ENCODE measurements around the gene CAPN11. TPM values are rescaled to one million over a fixed set of nuclear protein-coding genes. Genes with fewer than 3 reads are reported as not detected.
"Not testable (repeated sequence)": the region's sequence is repeated elsewhere in the genome, so short reads cannot be mapped to it uniquely, and the experiment has no call there.

The CAPN11 gene
- total RNA-seq, 6 experiments from 2014 or later: 0.22 to 0.31 TPM; not detected in 4

GRCh38 chr6:44180886-44181285 is 22.3 kb downstream of the CAPN11 start:
- no peak for ATAC-seq
- WGBS (ENCODE audit: insufficient coverage, low coverage, low lambda C conversion rate, missing lambda C conversion rate): 93% methylated on average over 3 of the region's 4 CpGs

GRCh38 chr6:44181784-44182183 is 23.2 kb downstream of the CAPN11 start:
- ATAC-seq; H3K27me3 ChIP-seq; DNase-seq; H3K27ac ChIP-seq; H3K9me3 ChIP-seq; H3K4me1 ChIP-seq; H3K36me3 ChIP-seq; H3K4me3 ChIP-seq; intact Hi-C loops (cut with DNase I): not testable (repeated sequence)

More at GRCh38 chr6:44180886-44181285, 22.3 kb downstream of the CAPN11 start:
- no peak for DNase-seq
- H3K9me3 ChIP-seq: no peaks in the 10 kb centered on the region
- intact Hi-C loops (cut with DNase I): no loop called here
- H3K36me3 ChIP-seq: no peaks in the 10 kb centered on the region
- no peak overlapping the region for H3K27ac ChIP-seq
- TF ChIP-seq, protein P1, sequence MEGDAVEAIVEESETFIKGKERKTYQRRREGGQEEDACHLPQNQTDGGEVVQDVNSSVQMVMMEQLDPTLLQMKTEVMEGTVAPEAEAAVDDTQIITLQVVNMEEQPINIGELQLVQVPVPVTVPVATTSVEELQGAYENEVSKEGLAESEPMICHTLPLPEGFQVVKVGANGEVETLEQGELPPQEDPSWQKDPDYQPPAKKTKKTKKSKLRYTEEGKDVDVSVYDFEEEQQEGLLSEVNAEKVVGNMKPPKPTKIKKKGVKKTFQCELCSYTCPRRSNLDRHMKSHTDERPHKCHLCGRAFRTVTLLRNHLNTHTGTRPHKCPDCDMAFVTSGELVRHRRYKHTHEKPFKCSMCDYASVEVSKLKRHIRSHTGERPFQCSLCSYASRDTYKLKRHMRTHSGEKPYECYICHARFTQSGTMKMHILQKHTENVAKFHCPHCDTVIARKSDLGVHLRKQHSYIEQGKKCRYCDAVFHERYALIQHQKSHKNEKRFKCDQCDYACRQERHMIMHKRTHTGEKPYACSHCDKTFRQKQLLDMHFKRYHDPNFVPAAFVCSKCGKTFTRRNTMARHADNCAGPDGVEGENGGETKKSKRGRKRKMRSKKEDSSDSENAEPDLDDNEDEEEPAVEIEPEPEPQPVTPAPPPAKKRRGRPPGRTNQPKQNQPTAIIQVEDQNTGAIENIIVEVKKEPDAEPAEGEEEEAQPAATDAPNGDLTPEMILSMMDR (IDR thresholded peaks at IDR 0.05): no peak
- TF ChIP-seq POLR2A (IDR thresholded peaks at IDR 0.05): no peak
- H3K27me3 ChIP-seq: no peaks in the 10 kb centered on the region
- no peaks in the 10 kb centered on the region for H3K4me1 ChIP-seq
- H3K4me3 ChIP-seq: no peak overlapping the region

GRCh38 chr6:44182911-44183390 is 24.3 kb downstream of the CAPN11 start:
- DNase-seq (no peak), ATAC-seq (no peak)
- H3K4me1 ChIP-seq: no peaks in the 10 kb centered on the region
- intact Hi-C loops (cut with DNase I): no loop called here
- WGBS (ENCODE audit: insufficient coverage, low coverage, low lambda C conversion rate, missing lambda C conversion rate): no CpG with 5 or more reads among the region's 4 CpGs
- no peaks in the 10 kb centered on the region for H3K36me3 ChIP-seq
- no peaks in the 10 kb centered on the region for H3K9me3 ChIP-seq
- H3K27ac ChIP-seq: no peak overlapping the region
- no peak for TF ChIP-seq POLR2A (IDR thresholded peaks at IDR 0.05)
- TF ChIP-seq, protein P1 (IDR thresholded peaks at IDR 0.05): no peak
- no peaks in the 10 kb centered on the region for H3K27me3 ChIP-seq
- no peak overlapping the region for H3K4me3 ChIP-seq

DNA sequence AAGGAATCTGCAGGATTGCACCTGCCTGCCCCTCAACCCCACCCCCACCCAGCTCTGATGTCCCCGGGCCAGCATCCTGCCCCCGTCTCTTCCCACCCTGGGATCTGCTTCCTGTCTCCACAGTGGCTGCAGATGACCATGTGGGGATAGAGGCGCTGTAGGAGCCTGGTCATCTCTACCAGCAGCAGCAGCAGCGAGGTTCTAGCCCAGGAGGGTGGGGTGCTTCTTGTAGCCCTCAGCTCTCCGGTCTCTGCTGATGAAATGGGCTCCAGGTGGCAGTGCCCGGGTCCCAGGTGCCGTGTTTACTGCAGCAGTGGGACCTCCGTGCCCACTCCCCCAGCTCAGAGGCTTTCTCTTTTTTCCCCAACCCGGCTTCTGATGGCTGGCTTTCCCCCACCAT is 25.2 kb downstream of the CAPN11 start:
- DNase-seq (no peak), ATAC-seq (no peak)
- Histone ChIP-seq H3K36me3 (no peaks in the 10 kb centered on the region), H3K4me3 (no peak overlapping the region), H3K9me3 (no peaks in the 10 kb centered on the region), H3K27ac (no peak overlapping the region), H3K4me1 (no peaks in the 10 kb centered on the region), H3K27me3 (no peaks in the 10 kb centered on the region)
- intact Hi-C loops (cut with DNase I): no loop called here
- 40% methylated on average over 1 of the region's 9 CpGs for WGBS (ENCODE audit: insufficient coverage, low coverage, low lambda C conversion rate, missing lambda C conversion rate)
- TF ChIP-seq POLR2A (IDR thresholded peaks at IDR 0.05): no peak
- TF ChIP-seq, protein P1 (IDR thresholded peaks at IDR 0.05): no peak

DNA sequence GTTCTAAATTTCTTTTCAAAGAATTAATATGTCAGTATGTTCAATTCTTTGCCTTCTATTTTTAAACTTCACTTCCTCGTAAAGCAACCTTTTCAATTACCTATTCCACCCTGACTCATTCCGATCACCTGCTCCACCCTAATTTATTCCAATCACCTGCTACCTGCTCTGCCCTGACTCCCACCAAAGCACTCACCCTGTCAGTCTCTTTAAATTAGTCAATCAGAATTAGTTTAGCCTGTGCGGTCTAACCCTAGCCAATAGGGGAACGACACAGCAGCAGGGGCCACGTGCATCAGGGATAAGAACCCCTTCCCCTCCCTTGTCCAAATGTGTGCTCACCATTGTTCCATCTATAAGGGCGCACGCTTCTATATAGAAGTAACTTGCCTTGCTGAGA is 26.7 kb downstream of the CAPN11 start:
- H3K4me3 ChIP-seq; H3K27ac ChIP-seq; H3K9me3 ChIP-seq; intact Hi-C loops (cut with DNase I); H3K27me3 ChIP-seq; DNase-seq; H3K36me3 ChIP-seq; H3K4me1 ChIP-seq; ATAC-seq: not testable (repeated sequence)
- 77% methylated on average over 7 of the region's 7 CpGs for WGBS (ENCODE audit: insufficient coverage, low coverage, low lambda C conversion rate, missing lambda C conversion rate)
